Colonic mucosa (tissue), 4 donors: ENCODE measurements around the gene SERINC2. TPM values are rescaled to one million over a fixed set of nuclear protein-coding genes. Genes with fewer than 3 reads are reported as not detected.

Experiments used
- DNase-seq: peaks from one replicate; pipeline ENCODE4 v3.0.0-alpha.2; 2020
- H3K27ac ChIP-seq: fragments of 200-600 bp; one replicate; pipeline ENCODE4 v1.8.0; 2021
- H3K27me3 ChIP-seq: fragments of 200-600 bp; one replicate; pipeline ENCODE4 v1.8.0; 2021
- H3K36me3 ChIP-seq: fragments of 200-600 bp; one replicate; pipeline ENCODE4 v1.8.0; 2021
- H3K4me1 ChIP-seq: fragments of 200-600 bp; one replicate; pipeline ENCODE4 v1.8.0; 2021; ENCODE audit warnings: mild to moderate bottlenecking
- H3K4me3 ChIP-seq: fragments of 200-600 bp; one replicate; pipeline ENCODE4 v1.8.0; 2021
- H3K9ac ChIP-seq, 2 donors: one replicate each; pipeline ENCODE4 v1.7.0; 2013; ENCODE audit warnings: control low read depth in 2 of 2, low read depth in 2 of 2, low read length in 2 of 2
- H3K9me3 ChIP-seq: fragments of 200-600 bp; one replicate; pipeline ENCODE4 v1.8.0; 2021
- CTCF ChIP-seq: fragments of 200-600 bp; IDR thresholded peaks from one replicate; pipeline ENCODE4 v1.8.0; 2022; ENCODE audit warnings: antibody characterized with exemption, mild to moderate bottlenecking
- intact Hi-C: fragments of 100-400 bp; cut with DNase I; formaldehyde crosslinking; loops from one replicate; pipeline ENCODE4 v1.14.1; 2022
- total RNA-seq, 2 donors: library from RNA; stranded (reverse); fragmentation: NEBNext Ultra II Directional in 1 of 2; extraction: Animal tissue kit (Norgen Biotek cat#: 25700) in 1 of 2; gene quantifications; one replicate each; pipeline ENCODE4 v1.2.1, GENCODE V29; 2021
- donor health status: healthy.
- donor health status: DM: no; HTN: no; CAD: no.
- donor health status: DM: no; HTN: no; CAD: no.

SERINC2 gene
- total RNA-seq, 2 donors from 2014 or later, result 203 to 212 TPM

- H3K27ac ChIP-seq, result no peak overlapping the region
- H3K9ac ChIP-seq, result no peak overlapping the region
- no peaks in the 10 kb centered on the region for H3K9me3 ChIP-seq
- no peak for DNase-seq
- TF ChIP-seq CTCF, result no peak
- H3K27me3 ChIP-seq, result no peaks in the 10 kb centered on the region
- H3K4me3 ChIP-seq, result no peak overlapping the region
- intact Hi-C loops, result no loop called here
- H3K4me1 ChIP-seq, result peaks cover 5% of the 10 kb centered on the region
- no peaks in the 10 kb centered on the region for H3K36me3 ChIP-seq
Observed at GRCh38 chr1:31447210-31447609, 34.2 kb downstream of the SERINC2 start.

GRCh38 chr1:31453384-31454079 lies 40.5 kb downstream of the SERINC2 start:
- intact Hi-C loops, result no loop called here
- DNase-seq, result no peak
- H3K9ac ChIP-seq, result no peak overlapping the region
- H3K27ac ChIP-seq, result no peak overlapping the region
- H3K4me3 ChIP-seq, result no peak overlapping the region
- no peak for TF ChIP-seq CTCF
- H3K9me3 ChIP-seq, result peaks cover 8% of the 10 kb centered on the region
- no peaks in the 10 kb centered on the region for H3K4me1 ChIP-seq
- H3K36me3 ChIP-seq, result no peaks in the 10 kb centered on the region
- no peaks in the 10 kb centered on the region for H3K27me3 ChIP-seq

DNA sequence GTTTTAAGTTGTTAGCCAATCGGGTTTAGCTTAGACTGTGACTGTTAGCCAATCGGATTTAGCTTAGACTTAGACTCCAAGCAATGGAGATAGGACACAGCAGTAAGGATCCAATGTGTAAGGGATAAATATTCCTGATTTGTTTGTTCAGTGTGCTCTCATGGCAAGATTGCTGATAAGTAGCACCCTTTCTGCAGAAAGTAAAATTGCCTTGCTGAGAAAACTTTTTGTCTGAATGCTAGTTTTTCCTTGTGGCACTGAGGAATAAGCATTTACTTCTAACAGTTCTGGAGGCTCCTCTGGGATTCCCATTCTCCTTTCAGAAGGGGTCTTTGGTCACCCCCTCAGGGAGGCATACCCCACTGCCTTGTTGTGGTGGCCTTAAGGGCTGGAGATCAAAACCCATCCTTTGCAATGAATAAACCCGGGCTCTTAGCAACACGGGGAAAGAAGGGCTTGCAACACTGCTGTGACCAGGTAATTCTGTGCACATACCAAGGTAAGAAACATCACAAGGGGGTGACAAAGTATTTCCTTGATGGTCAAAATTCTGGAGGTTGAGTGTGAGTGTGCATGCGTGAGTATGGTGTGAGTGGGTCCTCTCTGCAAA lies 45.4 kb downstream of the SERINC2 start:
- DNase-seq, result no peak
- intact Hi-C loops, result no loop called here
- Histone ChIP-seq H3K4me3 (no peak overlapping the region), H3K4me1 (no peaks in the 10 kb centered on the region), H3K27me3 (no peaks in the 10 kb centered on the region), H3K36me3 (no peaks in the 10 kb centered on the region), H3K9ac (no peak overlapping the region), H3K27ac (no peak overlapping the region), H3K9me3 (peaks cover 9% of the 10 kb centered on the region)
- no peak for TF ChIP-seq CTCF

GRCh38 chr1:31460027-31460426 lies 47.0 kb downstream of the SERINC2 start:
- H3K27ac ChIP-seq, result no peak overlapping the region
- no peak overlapping the region for H3K9ac ChIP-seq
- peak; percentile 9 for TF ChIP-seq CTCF
- no peaks in the 10 kb centered on the region for H3K4me1 ChIP-seq
- H3K4me3 ChIP-seq, result no peak overlapping the region
- intact Hi-C loops, result loop anchor here (2.0 kb wide), 1 partner anchor 89 kb away; no protein-coding TSS in a partner anchor
- H3K27me3 ChIP-seq, result no peaks in the 10 kb centered on the region
- no peaks in the 10 kb centered on the region for H3K36me3 ChIP-seq
- H3K9me3 ChIP-seq, result peaks cover 9% of the 10 kb centered on the region
- no peak for DNase-seq

DNA sequence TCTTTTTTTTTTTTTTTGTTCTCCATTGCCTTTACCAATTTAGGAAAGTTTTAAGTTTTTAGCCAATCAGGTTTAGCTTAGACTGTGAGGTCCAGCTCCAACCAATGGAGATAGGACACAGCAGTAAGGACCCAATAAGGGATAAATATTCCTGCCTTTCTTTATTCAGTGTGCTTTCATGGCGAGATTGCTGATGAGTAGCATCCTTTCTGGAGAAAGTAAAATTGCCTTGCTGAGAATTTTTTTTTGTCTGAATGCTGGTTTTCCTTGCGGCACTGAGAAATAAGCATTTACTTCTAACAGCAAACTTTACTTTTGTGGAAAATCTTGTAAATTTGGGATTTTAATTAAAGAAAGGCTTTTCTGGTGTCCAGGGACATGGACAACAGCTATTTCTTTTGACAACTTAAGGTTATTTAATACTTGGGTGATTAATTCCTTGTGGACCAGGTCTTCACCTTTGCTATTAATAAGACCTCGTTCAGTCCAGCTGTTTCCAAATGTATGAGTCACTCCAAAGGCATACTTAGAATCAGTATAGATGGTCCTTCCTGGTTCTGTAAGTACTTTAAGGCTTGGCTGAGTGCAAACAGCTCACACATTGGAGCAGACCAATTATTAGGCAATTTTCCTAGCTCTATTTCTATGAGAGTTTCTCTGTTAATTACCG lies 54.1 kb downstream of the SERINC2 start:
- Histone ChIP-seq H3K9ac (no peak overlapping the region), H3K9me3 (no peaks in the 10 kb centered on the region), H3K27ac (no peak overlapping the region), H3K4me3 (no peak overlapping the region), H3K36me3 (no peaks in the 10 kb centered on the region), H3K4me1 (no peaks in the 10 kb centered on the region), H3K27me3 (no peaks in the 10 kb centered on the region)
- intact Hi-C loops, result no loop called here
- TF ChIP-seq CTCF, result no peak
- no peak for DNase-seq
